ENCODE results near the gene CDH12. TPM values are rescaled to one million over a fixed set of nuclear protein-coding genes. Genes with fewer than 3 reads are reported as not detected.

Gene CDH12
- total RNA-seq, 1 donor from 2014 or later: 0.26 TPM

DNA sequence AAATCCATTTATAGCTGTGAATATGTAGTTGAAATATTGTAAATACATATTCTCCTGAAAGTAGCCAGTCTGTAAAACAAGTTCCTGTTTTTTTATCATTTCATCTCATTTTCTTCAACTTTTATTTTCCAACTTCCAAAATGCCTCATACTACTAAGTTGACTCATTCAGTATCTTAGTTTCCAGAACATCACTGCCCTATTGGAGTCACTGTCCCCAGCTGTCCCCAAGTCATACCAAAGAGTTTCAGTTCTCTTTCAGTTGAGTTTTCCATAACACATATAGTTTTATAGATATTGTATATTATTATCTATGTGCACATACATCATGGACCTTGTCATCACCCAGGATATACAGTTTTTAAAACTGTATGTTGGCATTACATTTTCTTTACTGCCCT lies 261.7 kb downstream of the CDH12 start:
- H3K27me3 Mint-ChIP-seq (ENCODE audit: unreplicated experiment): no peaks in the 10 kb centered on the region
- no peak overlapping the region for H3K27ac Mint-ChIP-seq (ENCODE audit: unreplicated experiment)
- no peaks in the 10 kb centered on the region for H3K36me3 Mint-ChIP-seq (ENCODE audit: low read depth, unreplicated experiment)
- no peak overlapping the region for H3K4me3 Mint-ChIP-seq (ENCODE audit: unreplicated experiment)
- TF ChIP-seq, protein P1, sequence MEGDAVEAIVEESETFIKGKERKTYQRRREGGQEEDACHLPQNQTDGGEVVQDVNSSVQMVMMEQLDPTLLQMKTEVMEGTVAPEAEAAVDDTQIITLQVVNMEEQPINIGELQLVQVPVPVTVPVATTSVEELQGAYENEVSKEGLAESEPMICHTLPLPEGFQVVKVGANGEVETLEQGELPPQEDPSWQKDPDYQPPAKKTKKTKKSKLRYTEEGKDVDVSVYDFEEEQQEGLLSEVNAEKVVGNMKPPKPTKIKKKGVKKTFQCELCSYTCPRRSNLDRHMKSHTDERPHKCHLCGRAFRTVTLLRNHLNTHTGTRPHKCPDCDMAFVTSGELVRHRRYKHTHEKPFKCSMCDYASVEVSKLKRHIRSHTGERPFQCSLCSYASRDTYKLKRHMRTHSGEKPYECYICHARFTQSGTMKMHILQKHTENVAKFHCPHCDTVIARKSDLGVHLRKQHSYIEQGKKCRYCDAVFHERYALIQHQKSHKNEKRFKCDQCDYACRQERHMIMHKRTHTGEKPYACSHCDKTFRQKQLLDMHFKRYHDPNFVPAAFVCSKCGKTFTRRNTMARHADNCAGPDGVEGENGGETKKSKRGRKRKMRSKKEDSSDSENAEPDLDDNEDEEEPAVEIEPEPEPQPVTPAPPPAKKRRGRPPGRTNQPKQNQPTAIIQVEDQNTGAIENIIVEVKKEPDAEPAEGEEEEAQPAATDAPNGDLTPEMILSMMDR (IDR thresholded peaks at IDR 0.05; ENCODE audit: unreplicated experiment): no peak
- no peaks in the 10 kb centered on the region for H3K4me1 Mint-ChIP-seq (ENCODE audit: unreplicated experiment)
- DNase-seq (ENCODE audit: low spot score): no peak
- no peaks in the 10 kb centered on the region for H3K9me3 Mint-ChIP-seq (ENCODE audit: unreplicated experiment)

DNA sequence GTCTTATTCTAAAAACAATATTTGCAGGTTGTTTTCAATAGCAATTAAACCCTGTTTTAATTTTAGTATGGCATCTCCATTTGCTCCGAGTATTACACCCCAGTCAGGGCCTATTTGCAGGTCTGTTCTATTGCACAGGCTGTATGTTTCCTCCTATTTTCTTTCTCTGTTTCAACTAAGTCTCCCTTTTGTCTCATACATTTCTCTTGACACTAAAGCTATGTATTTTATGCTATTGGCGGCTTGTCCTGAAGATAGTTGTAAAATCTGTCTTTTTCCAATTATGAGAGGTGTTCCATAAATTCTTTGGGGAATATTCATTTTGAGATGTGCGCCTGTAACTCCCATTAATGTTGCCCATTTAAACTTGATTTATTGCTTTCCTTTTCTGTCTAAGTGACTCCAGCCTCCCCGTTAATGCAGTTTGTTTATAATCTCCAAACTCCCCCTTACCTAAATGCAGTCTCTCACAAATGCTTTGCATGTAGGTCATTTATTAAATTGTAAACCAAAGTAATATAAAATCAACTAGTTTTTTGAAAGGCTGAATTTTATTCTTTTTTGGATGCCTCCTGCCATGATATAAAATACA lies 262.4 kb downstream of the CDH12 start:
- no peaks in the 10 kb centered on the region for H3K36me3 Mint-ChIP-seq (ENCODE audit: low read depth, unreplicated experiment)
- no peak overlapping the region for H3K4me3 Mint-ChIP-seq (ENCODE audit: unreplicated experiment)
- DNase-seq (ENCODE audit: low spot score): no peak
- H3K4me1 Mint-ChIP-seq (ENCODE audit: unreplicated experiment): no peaks in the 10 kb centered on the region
- H3K27me3 Mint-ChIP-seq (ENCODE audit: unreplicated experiment): no peaks in the 10 kb centered on the region
- no peaks in the 10 kb centered on the region for H3K9me3 Mint-ChIP-seq (ENCODE audit: unreplicated experiment)
- TF ChIP-seq, protein P1 (IDR thresholded peaks at IDR 0.05; ENCODE audit: unreplicated experiment): no peak
- no peak overlapping the region for H3K27ac Mint-ChIP-seq (ENCODE audit: unreplicated experiment)

DNA sequence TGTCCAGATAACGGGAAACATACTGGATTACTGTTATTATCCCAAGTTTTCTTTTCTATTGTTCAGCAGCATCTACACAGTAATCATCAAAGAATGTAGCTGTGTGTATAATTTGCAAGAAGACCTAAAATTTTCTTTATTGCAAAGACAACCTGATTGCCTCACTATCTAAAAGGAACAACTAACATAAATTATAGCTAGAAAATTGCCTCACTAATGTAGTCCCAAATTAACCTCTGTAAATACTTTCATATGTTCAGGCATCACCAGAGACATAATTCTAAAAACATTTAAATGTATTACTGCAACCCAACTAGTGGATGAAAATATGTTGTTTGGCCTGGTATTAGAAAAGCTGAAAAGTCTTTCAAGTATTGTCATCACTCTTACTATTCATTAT lies 275.4 kb downstream of the CDH12 start:
- no peaks in the 10 kb centered on the region for H3K27me3 Mint-ChIP-seq (ENCODE audit: unreplicated experiment)
- no peak overlapping the region for H3K27ac Mint-ChIP-seq (ENCODE audit: unreplicated experiment)
- TF ChIP-seq, protein P1 (IDR thresholded peaks at IDR 0.05; ENCODE audit: unreplicated experiment): no peak
- H3K4me3 Mint-ChIP-seq (ENCODE audit: unreplicated experiment): no peak overlapping the region
- no peaks in the 10 kb centered on the region for H3K4me1 Mint-ChIP-seq (ENCODE audit: unreplicated experiment)
- DNase-seq (ENCODE audit: low spot score): no peak
- no peaks in the 10 kb centered on the region for H3K36me3 Mint-ChIP-seq (ENCODE audit: low read depth, unreplicated experiment)
- H3K9me3 Mint-ChIP-seq (ENCODE audit: unreplicated experiment): no peaks in the 10 kb centered on the region

DNA sequence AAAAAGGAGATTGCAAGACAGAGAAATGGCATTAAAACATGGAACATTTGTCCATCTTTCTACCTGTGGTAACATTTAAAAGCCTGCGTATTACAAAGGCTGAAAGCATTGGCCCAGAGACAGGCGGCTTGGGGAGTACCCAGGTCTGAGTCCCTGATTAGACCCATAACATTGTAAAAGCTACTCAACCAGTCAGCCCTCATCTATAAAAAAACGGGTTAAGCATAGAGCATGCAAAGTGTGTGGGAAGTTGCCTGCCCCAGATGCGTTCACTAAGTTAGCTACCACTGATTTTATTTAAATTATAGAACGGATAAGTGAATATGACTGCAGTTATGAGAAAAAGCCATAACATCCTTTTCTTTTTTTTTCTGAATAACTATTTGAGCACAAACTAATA lies 276.1 kb downstream of the CDH12 start:
- Mint-ChIP-seq H3K27me3 (ENCODE audit: unreplicated experiment) (no peaks in the 10 kb centered on the region), H3K4me1 (ENCODE audit: unreplicated experiment) (no peaks in the 10 kb centered on the region), H3K9me3 (ENCODE audit: unreplicated experiment) (no peaks in the 10 kb centered on the region), H3K27ac (ENCODE audit: unreplicated experiment) (no peak overlapping the region), H3K4me3 (ENCODE audit: unreplicated experiment) (no peak overlapping the region), H3K36me3 (ENCODE audit: low read depth, unreplicated experiment) (no peaks in the 10 kb centered on the region)
- DNase-seq (ENCODE audit: low spot score): no peak
- TF ChIP-seq, protein P1 (IDR thresholded peaks at IDR 0.05; ENCODE audit: unreplicated experiment): no peak

DNA sequence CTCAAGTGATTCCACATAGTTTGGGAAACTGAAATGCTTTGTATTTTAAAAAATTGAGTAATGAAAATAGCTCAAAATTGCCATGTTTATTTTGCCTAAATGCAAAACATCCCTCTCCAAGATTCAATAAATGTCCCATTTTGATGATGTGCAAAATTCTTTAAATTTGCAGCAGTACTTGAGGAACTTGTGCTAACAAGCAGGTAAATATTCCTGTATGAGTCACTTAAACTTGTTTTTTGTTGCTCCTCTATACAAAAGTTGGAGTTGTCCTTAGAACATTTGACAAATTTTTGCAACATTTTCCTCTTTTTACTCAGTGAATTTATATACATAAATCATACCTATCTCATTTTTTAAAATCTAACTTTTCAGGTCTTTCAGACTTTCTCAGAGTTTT lies 280.2 kb downstream of the CDH12 start:
- H3K27ac Mint-ChIP-seq (ENCODE audit: unreplicated experiment): no peak overlapping the region
- H3K27me3 Mint-ChIP-seq (ENCODE audit: unreplicated experiment): no peaks in the 10 kb centered on the region
- no peaks in the 10 kb centered on the region for H3K9me3 Mint-ChIP-seq (ENCODE audit: unreplicated experiment)
- H3K36me3 Mint-ChIP-seq (ENCODE audit: low read depth, unreplicated experiment): no peaks in the 10 kb centered on the region
- H3K4me3 Mint-ChIP-seq (ENCODE audit: unreplicated experiment): no peak overlapping the region
- DNase-seq (ENCODE audit: low spot score): no peak
- TF ChIP-seq, protein P1 (IDR thresholded peaks at IDR 0.05; ENCODE audit: unreplicated experiment): no peak
- no peaks in the 10 kb centered on the region for H3K4me1 Mint-ChIP-seq (ENCODE audit: unreplicated experiment)

Data from endothelial cell (in vitro differentiated cells).